ENCODE measurements around the gene KIF25.

Gene KIF25

GRCh38 chr6:168016176-168016620 lies 18.7 kb downstream of the KIF25 start:
- H3K36me3 ChIP-seq (ENCODE audit: insufficient read depth, low read length) = no peaks in the 10 kb centered on the region
- no peak overlapping the region for H2AFZ ChIP-seq (ENCODE audit: low read length)
- no peaks in the 10 kb centered on the region for H4K20me1 ChIP-seq (ENCODE audit: insufficient read depth, low read length, poor library complexity, severe bottlenecking)
- no peak overlapping the region for H3K4me3 ChIP-seq (ENCODE audit: low read length, poor library complexity, severe bottlenecking)
- TF ChIP-seq, protein P1, sequence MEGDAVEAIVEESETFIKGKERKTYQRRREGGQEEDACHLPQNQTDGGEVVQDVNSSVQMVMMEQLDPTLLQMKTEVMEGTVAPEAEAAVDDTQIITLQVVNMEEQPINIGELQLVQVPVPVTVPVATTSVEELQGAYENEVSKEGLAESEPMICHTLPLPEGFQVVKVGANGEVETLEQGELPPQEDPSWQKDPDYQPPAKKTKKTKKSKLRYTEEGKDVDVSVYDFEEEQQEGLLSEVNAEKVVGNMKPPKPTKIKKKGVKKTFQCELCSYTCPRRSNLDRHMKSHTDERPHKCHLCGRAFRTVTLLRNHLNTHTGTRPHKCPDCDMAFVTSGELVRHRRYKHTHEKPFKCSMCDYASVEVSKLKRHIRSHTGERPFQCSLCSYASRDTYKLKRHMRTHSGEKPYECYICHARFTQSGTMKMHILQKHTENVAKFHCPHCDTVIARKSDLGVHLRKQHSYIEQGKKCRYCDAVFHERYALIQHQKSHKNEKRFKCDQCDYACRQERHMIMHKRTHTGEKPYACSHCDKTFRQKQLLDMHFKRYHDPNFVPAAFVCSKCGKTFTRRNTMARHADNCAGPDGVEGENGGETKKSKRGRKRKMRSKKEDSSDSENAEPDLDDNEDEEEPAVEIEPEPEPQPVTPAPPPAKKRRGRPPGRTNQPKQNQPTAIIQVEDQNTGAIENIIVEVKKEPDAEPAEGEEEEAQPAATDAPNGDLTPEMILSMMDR (conservative IDR thresholded peaks at IDR 0.05; ENCODE audit: low read length) = no peak
- TF ChIP-seq EZH2phosphoT487 (IDR thresholded peaks at IDR 0.05; ENCODE audit: borderline replicate concordance) = no peak
- no peaks in the 10 kb centered on the region for H3F3A ChIP-seq (ENCODE audit: low read depth)
- no peak overlapping the region for H3K4me2 ChIP-seq (ENCODE audit: low read depth, low read length, poor library complexity, severe bottlenecking)
- peaks cover 17% of the 10 kb centered on the region; the same call in 1 of the 2 replicates for H3K9me3 ChIP-seq (ENCODE audit: insufficient read depth, low read depth, low read length)
- H3K4me1 ChIP-seq (ENCODE audit: insufficient read depth, low read length, poor library complexity, severe bottlenecking) = no peaks in the 10 kb centered on the region
- no peaks in the 10 kb centered on the region for H3K9me2 ChIP-seq (replicated peaks; ENCODE audit: low read depth, low read length)
- no peak overlapping the region for H3K9ac ChIP-seq (ENCODE audit: low read depth, low read length, poor library complexity, severe bottlenecking)
- H3K27me3 ChIP-seq (ENCODE audit: insufficient read depth, low read length, poor library complexity, severe bottlenecking) = no peaks in the 10 kb centered on the region
- no peaks in the 10 kb centered on the region for H3K79me2 ChIP-seq (ENCODE audit: insufficient read depth, low read length)

DNA sequence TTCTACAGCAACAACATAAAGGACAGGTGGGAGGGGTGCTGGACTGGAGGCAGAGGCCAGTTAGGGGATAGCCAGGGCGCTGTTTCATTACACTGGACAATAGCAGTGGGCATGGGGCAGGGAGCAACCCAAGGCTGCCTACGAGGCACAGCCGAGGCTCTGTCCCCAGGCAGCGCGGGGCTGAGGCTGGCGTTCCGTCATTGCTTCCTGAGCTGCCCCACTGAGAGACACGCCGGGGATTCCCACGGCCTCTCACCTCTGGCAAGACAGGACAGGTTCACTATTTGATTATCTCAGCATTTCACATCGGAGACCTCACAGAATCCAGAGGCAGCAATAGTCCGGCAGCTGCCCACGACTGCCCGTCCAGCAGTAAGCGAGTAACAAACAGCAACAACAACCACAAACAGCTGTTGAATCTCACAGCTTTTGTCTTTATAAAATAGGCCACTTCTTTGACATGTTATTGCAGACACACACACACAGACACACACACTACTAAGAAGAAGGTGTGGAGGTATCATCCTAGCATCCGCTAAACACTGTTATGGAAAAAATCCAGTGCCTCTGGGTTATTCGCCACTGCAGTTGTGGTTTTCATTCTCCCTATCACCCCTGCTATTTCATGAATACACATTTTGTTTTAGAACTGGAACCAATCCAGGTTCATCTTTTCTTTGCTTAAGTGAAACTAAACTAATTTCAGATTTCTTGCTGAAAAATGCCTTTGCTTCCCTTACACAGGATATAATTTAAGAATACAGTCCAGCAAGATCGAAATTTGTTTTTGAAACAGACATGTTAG lies 19.5 kb downstream of the KIF25 start:
- Histone ChIP-seq H3K9me3 (ENCODE audit: insufficient read depth, low read depth, low read length) (peaks cover 17% of the 10 kb centered on the region; the same call in 1 of the 2 replicates), H3K79me2 (ENCODE audit: insufficient read depth, low read length) (no peaks in the 10 kb centered on the region), H3F3A (ENCODE audit: low read depth) (no peaks in the 10 kb centered on the region), H3K4me1 (ENCODE audit: insufficient read depth, low read length, poor library complexity, severe bottlenecking) (no peaks in the 10 kb centered on the region), H3K9ac (ENCODE audit: low read depth, low read length, poor library complexity, severe bottlenecking) (no peak overlapping the region), H3K27me3 (ENCODE audit: insufficient read depth, low read length, poor library complexity, severe bottlenecking) (no peaks in the 10 kb centered on the region), H3K36me3 (ENCODE audit: insufficient read depth, low read length) (no peaks in the 10 kb centered on the region), H4K20me1 (ENCODE audit: insufficient read depth, low read length, poor library complexity, severe bottlenecking) (no peaks in the 10 kb centered on the region), H2AFZ (ENCODE audit: low read length) (no peak overlapping the region), H3K4me2 (ENCODE audit: low read depth, low read length, poor library complexity, severe bottlenecking) (no peak overlapping the region), H3K4me3 (ENCODE audit: low read length, poor library complexity, severe bottlenecking) (no peak overlapping the region), H3K9me2 (replicated peaks; ENCODE audit: low read depth, low read length) (no peaks in the 10 kb centered on the region)
- TF ChIP-seq, protein P1 (conservative IDR thresholded peaks at IDR 0.05; ENCODE audit: low read length) = no peak
- no peak for TF ChIP-seq EZH2phosphoT487 (IDR thresholded peaks at IDR 0.05; ENCODE audit: borderline replicate concordance)

DNA sequence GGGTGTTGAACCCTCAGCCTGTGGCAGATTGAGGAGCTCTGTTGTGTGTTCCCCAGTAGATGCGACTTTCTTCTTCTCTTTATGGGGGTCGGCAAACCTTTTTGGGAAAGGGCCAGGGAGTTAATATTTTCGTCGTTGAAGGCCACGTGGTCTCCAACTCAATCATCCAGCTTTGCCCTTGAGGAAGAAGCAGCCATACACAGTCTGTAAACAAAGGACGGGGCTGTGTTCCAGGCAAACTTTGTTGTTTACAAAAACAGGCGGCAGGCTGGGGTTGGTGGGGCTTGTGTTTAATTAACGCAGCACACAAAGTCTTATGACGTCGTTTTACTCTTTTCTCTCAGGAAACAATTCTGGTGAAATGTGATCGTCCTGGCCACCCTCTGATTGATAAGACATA lies 20.2 kb downstream of the KIF25 start:
- TF ChIP-seq EZH2phosphoT487 (IDR thresholded peaks at IDR 0.05; ENCODE audit: borderline replicate concordance) = no peak
- TF ChIP-seq, protein P1 (conservative IDR thresholded peaks at IDR 0.05; ENCODE audit: low read length) = no peak

More for the DNA sequence above, 20.2 kb downstream of the KIF25 start:
- H3K27me3 ChIP-seq (ENCODE audit: insufficient read depth, low read length, poor library complexity, severe bottlenecking) = no peaks in the 10 kb centered on the region
- H4K20me1 ChIP-seq (ENCODE audit: insufficient read depth, low read length, poor library complexity, severe bottlenecking) = no peaks in the 10 kb centered on the region
- no peak overlapping the region for H3K4me2 ChIP-seq (ENCODE audit: low read depth, low read length, poor library complexity, severe bottlenecking)
- H3F3A ChIP-seq (ENCODE audit: low read depth) = no peaks in the 10 kb centered on the region
- no peaks in the 10 kb centered on the region for H3K4me1 ChIP-seq (ENCODE audit: insufficient read depth, low read length, poor library complexity, severe bottlenecking)
- H3K9me3 ChIP-seq (ENCODE audit: insufficient read depth, low read depth, low read length) = peaks cover 17% of the 10 kb centered on the region; the same call in 1 of the 2 replicates
- no peaks in the 10 kb centered on the region for H3K36me3 ChIP-seq (ENCODE audit: insufficient read depth, low read length)
- no peaks in the 10 kb centered on the region for H3K9me2 ChIP-seq (replicated peaks; ENCODE audit: low read depth, low read length)
- no peak overlapping the region for H2AFZ ChIP-seq (ENCODE audit: low read length)
- H3K4me3 ChIP-seq (ENCODE audit: low read length, poor library complexity, severe bottlenecking) = no peak overlapping the region
- no peaks in the 10 kb centered on the region for H3K79me2 ChIP-seq (ENCODE audit: insufficient read depth, low read length)
- no peak overlapping the region for H3K9ac ChIP-seq (ENCODE audit: low read depth, low read length, poor library complexity, severe bottlenecking)

Measured in Loucy (cell line).